Caco-2 (cell line): ENCODE measurements around the gene ERICH6B. TPM values are rescaled to one million over a fixed set of nuclear protein-coding genes. Genes with fewer than 3 reads are reported as not detected.

Experiments
- BruUV-seq: library from RNA; stranded (reverse); fragments of 400-500 nt; replicated peaks from 2 replicates; lab custom pipeline; 2021; lab: Mats Ljungman, UMichigan
- CTCF ChIA-PET: fragments of 300-600 bp; sonication (Branson Sonifier 250); formaldehyde crosslinking; loops from one replicate; lab custom pipeline; 2022; ENCODE audit warnings: antibody characterized with exemption; lab: Charles Lee
- POLR2A ChIA-PET: fragments of 300-600 bp; sonication (Branson Sonifier 250); formaldehyde crosslinking; loops from one replicate; lab custom pipeline; 2022; ENCODE audit warnings: antibody characterized with exemption; lab: Charles Lee
- DNase-seq, 2 experiments: peaks; one replicate each; pipeline versions ENCODE4 v3.0.0 to v3.0.0-alpha.2; 2020 to 2022
- H3K27me3 ChIP-seq: replicated peaks from 2 replicates; pipeline ENCODE4 v1.6.0; 2011; ENCODE audit warnings: low read length; ENCODE audit not compliant: control insufficient read depth, insufficient read depth
- H3K36me3 ChIP-seq: 2 replicates; pipeline ENCODE4 v1.5.1; 2011; ENCODE audit warnings: low read length; ENCODE audit not compliant: control insufficient read depth, insufficient read depth
- H3K4me1 ChIP-seq: fragments of 250-450 bp; sonication (Bioruptor Pico); 2 replicates; pipeline ENCODE4 v1.5.1; 2020; ENCODE audit warnings: mild to moderate bottlenecking
- H3K4me3 ChIP-seq: 2 replicates; pipeline ENCODE4 v1.5.1; 2011; ENCODE audit warnings: low read depth, mild to moderate bottlenecking, control low read depth, low read length
- H3K9me3 ChIP-seq: fragments of 250-450 bp; sonication (Bioruptor Pico); 2 replicates; pipeline ENCODE4 v1.5.1; 2020; ENCODE audit warnings: mild to moderate bottlenecking, moderate library complexity
- H3K27ac Mint-ChIP-seq: one replicate; pipeline ENCODE4 v1.8.0; 2022; ENCODE audit warnings: mixed read lengths; ENCODE audit not compliant: unreplicated experiment
- H3K27me3 Mint-ChIP-seq: one replicate; pipeline ENCODE4 v1.8.0; 2022; ENCODE audit warnings: mixed read lengths; ENCODE audit not compliant: insufficient read depth, unreplicated experiment
- H3K36me3 Mint-ChIP-seq: one replicate; pipeline ENCODE4 v1.8.0; 2022; ENCODE audit warnings: mild to moderate bottlenecking, mixed read lengths; ENCODE audit not compliant: insufficient read depth, unreplicated experiment
- H3K4me1 Mint-ChIP-seq: one replicate; pipeline ENCODE4 v1.8.0; 2022; ENCODE audit warnings: low read depth, mixed read lengths; ENCODE audit not compliant: unreplicated experiment
- H3K4me3 Mint-ChIP-seq: one replicate; pipeline ENCODE4 v1.8.0; 2022; ENCODE audit warnings: mild to moderate bottlenecking, moderate library complexity, mixed read lengths; ENCODE audit not compliant: unreplicated experiment
- H3K9me3 Mint-ChIP-seq: one replicate; pipeline ENCODE4 v1.8.0; 2022; ENCODE audit warnings: mixed read lengths; ENCODE audit not compliant: unreplicated experiment
- intact Hi-C: fragments of 100-400 bp; cut with micrococcal nuclease; formaldehyde crosslinking; loops from one replicate; pipeline ENCODE4 v1.10.0; 2022; ENCODE audit not compliant: unreplicated experiment
- total RNA-seq: library from RNA; stranded (reverse); gene quantifications from 2 replicates; pipeline ENCODE4 v1.2.3, GENCODE V29; 2022
- TF ChIP-seq, protein P1 (sequence below), 2 experiments: fragments of 200-600 bp in 1 of 2; IDR thresholded peaks; 1 replicate in 1 of 2; 2 replicates in 1 of 2; pipeline versions ENCODE4 v1.5.1 to v1.8.0; 2011 to 2022; ENCODE audit warnings: antibody characterized with exemption in 1 of 2, control low read depth in 1 of 2, inconsistent platforms in 1 of 2, low read depth in 1 of 2, low read length in 1 of 2, mild to moderate bottlenecking in 1 of 2, moderate library complexity in 1 of 2; ENCODE audit not compliant: insufficient read depth in 1 of 2, severe bottlenecking in 1 of 2, unreplicated experiment in 1 of 2

ERICH6B gene
- total RNA-seq, 1 experiment from 2014 or later: not detected

DNA sequence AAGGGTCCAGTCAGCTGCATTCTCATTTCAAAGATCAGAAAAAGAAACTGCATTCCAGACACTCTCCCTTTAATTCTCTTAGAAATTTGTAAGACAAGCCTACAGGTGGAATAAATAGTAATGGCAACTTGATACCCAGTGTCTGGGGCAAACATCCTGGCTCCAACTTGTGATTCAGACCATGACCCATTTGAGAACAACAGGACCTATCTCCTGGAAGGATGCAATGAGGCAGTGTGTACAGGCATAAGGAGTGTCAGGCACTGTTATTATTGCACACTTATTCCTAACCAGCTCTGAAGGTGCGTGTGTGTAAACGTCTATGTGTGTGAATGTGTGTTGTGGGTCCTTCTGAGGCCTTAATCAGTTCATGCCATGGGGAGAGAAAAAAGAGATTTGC lies 13.9 kb downstream of the ERICH6B start:
- Histone ChIP-seq H3K27me3 (no peaks in the 10 kb centered on the region), H3K9me3 (peaks cover 4% of the 10 kb centered on the region; the same call in 1 of the 2 replicates), H3K36me3 (no peaks in the 10 kb centered on the region), H3K4me1 (0 out of 2 replicates have a peak, but pooled peaks cover 7% of the 10 kb centered on the region), H3K4me3 (no peak overlapping the region)
- BruUV-seq: no TSS peak
- Mint-ChIP-seq H3K27ac (no peak overlapping the region), H3K4me3 (no peak overlapping the region), H3K27me3 (peaks cover 6% of the 10 kb centered on the region), H3K36me3 (no peaks in the 10 kb centered on the region), H3K4me1 (no peaks in the 10 kb centered on the region), H3K9me3 (peaks cover 19% of the 10 kb centered on the region)
- CTCF ChIA-PET: no interaction called here
- no peak for DNase-seq
- TF ChIP-seq, protein P1, sequence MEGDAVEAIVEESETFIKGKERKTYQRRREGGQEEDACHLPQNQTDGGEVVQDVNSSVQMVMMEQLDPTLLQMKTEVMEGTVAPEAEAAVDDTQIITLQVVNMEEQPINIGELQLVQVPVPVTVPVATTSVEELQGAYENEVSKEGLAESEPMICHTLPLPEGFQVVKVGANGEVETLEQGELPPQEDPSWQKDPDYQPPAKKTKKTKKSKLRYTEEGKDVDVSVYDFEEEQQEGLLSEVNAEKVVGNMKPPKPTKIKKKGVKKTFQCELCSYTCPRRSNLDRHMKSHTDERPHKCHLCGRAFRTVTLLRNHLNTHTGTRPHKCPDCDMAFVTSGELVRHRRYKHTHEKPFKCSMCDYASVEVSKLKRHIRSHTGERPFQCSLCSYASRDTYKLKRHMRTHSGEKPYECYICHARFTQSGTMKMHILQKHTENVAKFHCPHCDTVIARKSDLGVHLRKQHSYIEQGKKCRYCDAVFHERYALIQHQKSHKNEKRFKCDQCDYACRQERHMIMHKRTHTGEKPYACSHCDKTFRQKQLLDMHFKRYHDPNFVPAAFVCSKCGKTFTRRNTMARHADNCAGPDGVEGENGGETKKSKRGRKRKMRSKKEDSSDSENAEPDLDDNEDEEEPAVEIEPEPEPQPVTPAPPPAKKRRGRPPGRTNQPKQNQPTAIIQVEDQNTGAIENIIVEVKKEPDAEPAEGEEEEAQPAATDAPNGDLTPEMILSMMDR (IDR thresholded peaks at IDR 0.05; ENCODE audit: insufficient read depth in 1 of 2, low read depth in 1 of 2, low read length in 1 of 2, severe bottlenecking in 1 of 2, unreplicated experiment in 1 of 2): no peak
- intact Hi-C loops: no loop called here
- POLR2A ChIA-PET: no interaction called here

DNA sequence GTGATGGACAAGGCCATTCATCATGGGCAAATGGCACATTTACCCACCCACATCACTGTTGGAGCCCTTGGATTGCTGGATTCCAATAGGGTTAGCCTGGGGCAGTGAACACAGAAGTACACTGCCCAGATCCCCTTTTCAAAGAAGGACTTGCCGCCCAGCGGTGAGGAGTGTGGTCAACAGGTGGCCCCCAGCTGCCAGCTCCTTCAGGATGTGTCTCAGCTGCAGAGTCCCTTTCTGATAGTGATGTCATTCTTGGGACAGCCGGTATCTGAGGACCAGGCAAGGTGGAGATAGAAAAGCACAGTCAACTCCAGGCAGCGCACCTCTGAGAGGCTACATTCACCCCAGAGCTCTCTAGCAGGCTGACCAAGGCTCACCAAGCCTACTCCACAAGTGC lies 16.9 kb downstream of the ERICH6B start:
- no peak overlapping the region for H3K4me3 Mint-ChIP-seq
- peaks cover 15% of the 10 kb centered on the region for H3K9me3 Mint-ChIP-seq
- Histone ChIP-seq H3K4me3 (no peak overlapping the region), H3K4me1 (no peaks in the 10 kb centered on the region), H3K9me3 (no peaks in the 10 kb centered on the region), H3K27me3 (no peaks in the 10 kb centered on the region), H3K36me3 (no peaks in the 10 kb centered on the region)
- H3K4me1 Mint-ChIP-seq: no peaks in the 10 kb centered on the region
- TF ChIP-seq, protein P1 (IDR thresholded peaks at IDR 0.05; ENCODE audit: insufficient read depth in 1 of 2, low read depth in 1 of 2, low read length in 1 of 2, severe bottlenecking in 1 of 2, unreplicated experiment in 1 of 2): no peak
- no TSS peak for BruUV-seq
- H3K27ac Mint-ChIP-seq: no peak overlapping the region
- intact Hi-C loops: no loop called here
- DNase-seq: no peak
- peaks cover 13% of the 10 kb centered on the region for H3K27me3 Mint-ChIP-seq
- CTCF ChIA-PET: no interaction called here
- no peaks in the 10 kb centered on the region for H3K36me3 Mint-ChIP-seq
- POLR2A ChIA-PET: no interaction called here

DNA sequence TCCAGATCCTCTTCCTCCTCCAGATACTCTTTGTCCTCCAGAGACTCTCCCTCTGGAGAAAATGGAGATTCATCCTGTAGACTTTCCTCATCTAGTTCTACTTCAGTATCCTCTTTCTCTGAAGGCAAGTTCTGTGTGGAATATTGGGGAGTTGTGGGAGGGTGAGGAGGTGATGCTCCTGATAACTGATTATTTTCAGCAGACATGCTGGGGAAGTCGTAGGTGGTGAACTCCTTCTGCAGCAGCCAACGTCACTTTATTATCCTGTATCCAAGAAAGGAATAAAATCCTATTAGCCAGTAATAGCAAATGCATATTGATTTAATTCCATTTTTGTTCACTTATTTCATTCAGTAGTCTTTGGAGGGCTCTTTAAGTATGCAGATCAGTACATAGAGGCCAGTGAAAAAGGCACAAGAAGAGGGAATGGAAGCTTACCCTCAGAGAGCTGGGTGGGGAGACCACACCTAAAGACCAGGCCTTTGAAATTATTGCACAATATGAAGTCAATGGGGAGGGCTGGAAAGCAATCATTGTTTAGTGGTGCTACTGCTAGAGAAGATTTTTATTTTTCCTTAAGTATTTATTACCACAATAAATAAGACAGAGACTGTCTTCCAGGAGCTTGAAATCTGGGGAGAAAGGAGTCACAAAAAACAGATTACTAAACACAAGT lies 18.6 kb downstream of the ERICH6B start:
- Mint-ChIP-seq H3K36me3 (no peaks in the 10 kb centered on the region), H3K4me1 (no peaks in the 10 kb centered on the region), H3K27me3 (peaks cover 13% of the 10 kb centered on the region), H3K4me3 (no peak overlapping the region), H3K9me3 (no peaks in the 10 kb centered on the region), H3K27ac (no peak overlapping the region)
- BruUV-seq: no TSS peak
- CTCF ChIA-PET: no interaction called here
- POLR2A ChIA-PET: no interaction called here
- H3K4me3 ChIP-seq: no peak overlapping the region
- intact Hi-C loops: no loop called here
- H3K4me1 ChIP-seq: no peaks in the 10 kb centered on the region
- TF ChIP-seq, protein P1 (IDR thresholded peaks at IDR 0.05; ENCODE audit: insufficient read depth in 1 of 2, low read depth in 1 of 2, low read length in 1 of 2, severe bottlenecking in 1 of 2, unreplicated experiment in 1 of 2): no peak
- H3K36me3 ChIP-seq: no peaks in the 10 kb centered on the region
- no peak for DNase-seq
- no peaks in the 10 kb centered on the region for H3K9me3 ChIP-seq
- H3K27me3 ChIP-seq: no peaks in the 10 kb centered on the region
